H1 (cell line): ENCODE measurements around the gene MTIF3. TPM values are rescaled to one million over a fixed set of nuclear protein-coding genes. Genes with fewer than 3 reads are reported as not detected.

Source experiments
- CHD7 ChIP-seq: fragments of 300-600 bp; sonication (generic); IDR thresholded peaks from 2 replicates; pipeline ENCODE4 v1.7.1; 2012; ENCODE audit warnings: low read length, moderate library complexity, mild to moderate bottlenecking, inconsistent platforms; ENCODE audit not compliant: insufficient replicate concordance
- EGR1 ChIP-seq: IDR thresholded peaks from 2 replicates; pipeline ENCODE4 v1.6.1; 2011; ENCODE audit warnings: low read depth, low read length, borderline replicate concordance
- EP300 ChIP-seq, 2 experiments: IDR thresholded peaks; 1 replicate in 1 of 2; 2 replicates in 1 of 2; pipeline ENCODE4 v1.6.1; 2011 to 2012; ENCODE audit warnings: low read depth in 2 of 2, low read length in 2 of 2, mild to moderate bottlenecking in 2 of 2, borderline replicate concordance in 1 of 2, inconsistent platforms in 1 of 2, moderate library complexity in 1 of 2
- GTF2F1 ChIP-seq: IDR thresholded peaks from 2 replicates; pipeline ENCODE4 v1.6.1; 2012; ENCODE audit warnings: low read depth, low read length, improper control_type of control experiment, borderline replicate concordance
- MAFK ChIP-seq: IDR thresholded peaks from 2 replicates; pipeline ENCODE4 v1.6.1; 2012; ENCODE audit warnings: low read depth, mild to moderate bottlenecking, improper control_type of control experiment, low read length
- POLR2AphosphoS5 ChIP-seq: IDR thresholded peaks from 2 replicates; pipeline ENCODE4 v1.6.1; 2011; ENCODE audit warnings: low read depth, low read length
- polyA plus RNA-seq, 7 experiments: library from polyadenylated mRNA; depleted of rRNA in 3 of 7; stranded (reverse) in 5 of 7; unstranded in 2 of 7; fragments of >200 nt in 5 of 7; fragments of 200-250 nt in 2 of 7; gene quantifications; 1 replicate in 5 of 7; 2 replicates in 1 of 7; 4 replicates in 1 of 7; pipeline versions ENCODE4 v1.2.1 to v1.2.3, GENCODE V29; 2011 to 2013; ENCODE audit warnings: missing spikeins in 2 of 7, mixed read lengths in 2 of 7
- total RNA-seq: library from RNA; stranded (reverse); fragmentation: NEBNext Ultra II Directional; extraction: Animal tissue kit (Norgen Biotek cat#: 25700); gene quantifications from 2 replicates; pipeline ENCODE4 v1.2.1, GENCODE V29; 2021

Gene MTIF3
- total and polyA plus RNA-seq, 2 of the 8 experiments (the other 6 are each of a cell fraction or from before 2014, with no cell fraction given), result 29.4 to 36.4 TPM

GRCh38 chr13:27474751-27475268, 24.4 kb upstream of the MTIF3 start (continued):
- no peak for TF ChIP-seq CHD7
- no peak for TF ChIP-seq POLR2AphosphoS5
- TF ChIP-seq EP300 (IDR thresholded peaks at IDR 0.05; ENCODE audit: borderline replicate concordance in 1 of 2, low read depth in 2 of 2, low read length in 2 of 2), result no peak
- no peak for TF ChIP-seq GTF2F1
- TF ChIP-seq MAFK, result no peak
- TF ChIP-seq EGR1, result no peak
